GM12865 (cell line): Measurements from ENCODE around the gene SGSM2.

Source experiments
- DNase-seq: peaks from one replicate; pipeline ENCODE4 v3.0.0; 2010; ENCODE audit warnings: low read depth
- H3K4me3 ChIP-seq: 2 replicates; pipeline ENCODE4 v1.5.1; 2011; ENCODE audit warnings: mild to moderate bottlenecking, low read depth, low read length, control low read depth
- TF ChIP-seq, protein P1 (sequence below): IDR thresholded peaks from 2 replicates; pipeline ENCODE4 v1.5.1; 2011; ENCODE audit warnings: low read length, control low read depth, low read depth, inconsistent platforms; ENCODE audit not compliant: insufficient read depth; ENCODE audit errors: missing control alignments

SGSM2 gene

DNA sequence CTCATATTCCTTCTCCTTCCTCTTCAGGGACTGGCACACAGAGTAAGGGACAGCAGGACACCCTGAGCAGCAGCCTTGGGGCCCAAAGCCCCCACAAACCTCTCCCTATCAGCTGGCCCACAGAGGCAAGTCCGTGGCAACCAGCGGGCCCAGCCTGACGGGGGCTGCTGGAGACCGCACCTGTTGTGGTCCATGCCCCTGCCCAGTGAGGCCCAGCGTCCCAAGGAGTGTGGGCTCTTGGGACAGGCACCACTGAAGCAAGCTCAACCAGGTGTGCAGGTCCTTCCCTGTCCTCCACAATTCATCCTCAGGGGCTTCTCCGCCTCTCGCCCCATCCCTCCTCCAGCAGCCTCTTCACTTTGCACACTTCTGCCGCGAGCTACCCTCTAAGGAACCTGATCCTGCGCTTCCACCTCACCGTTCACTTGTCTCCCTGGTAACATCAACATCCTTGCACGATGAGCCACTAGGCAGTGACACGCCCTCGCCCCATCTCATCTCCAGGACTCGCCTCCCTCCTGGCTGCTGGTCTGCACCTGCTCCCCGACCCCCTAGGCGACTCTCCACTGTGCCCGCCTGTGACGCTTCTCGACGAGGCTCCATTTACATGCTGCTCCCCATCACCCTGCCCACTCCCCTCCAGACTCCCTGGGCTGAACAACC lies 50.9 kb downstream of the SGSM2 start:
- TF ChIP-seq, protein P1, sequence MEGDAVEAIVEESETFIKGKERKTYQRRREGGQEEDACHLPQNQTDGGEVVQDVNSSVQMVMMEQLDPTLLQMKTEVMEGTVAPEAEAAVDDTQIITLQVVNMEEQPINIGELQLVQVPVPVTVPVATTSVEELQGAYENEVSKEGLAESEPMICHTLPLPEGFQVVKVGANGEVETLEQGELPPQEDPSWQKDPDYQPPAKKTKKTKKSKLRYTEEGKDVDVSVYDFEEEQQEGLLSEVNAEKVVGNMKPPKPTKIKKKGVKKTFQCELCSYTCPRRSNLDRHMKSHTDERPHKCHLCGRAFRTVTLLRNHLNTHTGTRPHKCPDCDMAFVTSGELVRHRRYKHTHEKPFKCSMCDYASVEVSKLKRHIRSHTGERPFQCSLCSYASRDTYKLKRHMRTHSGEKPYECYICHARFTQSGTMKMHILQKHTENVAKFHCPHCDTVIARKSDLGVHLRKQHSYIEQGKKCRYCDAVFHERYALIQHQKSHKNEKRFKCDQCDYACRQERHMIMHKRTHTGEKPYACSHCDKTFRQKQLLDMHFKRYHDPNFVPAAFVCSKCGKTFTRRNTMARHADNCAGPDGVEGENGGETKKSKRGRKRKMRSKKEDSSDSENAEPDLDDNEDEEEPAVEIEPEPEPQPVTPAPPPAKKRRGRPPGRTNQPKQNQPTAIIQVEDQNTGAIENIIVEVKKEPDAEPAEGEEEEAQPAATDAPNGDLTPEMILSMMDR: no peak
- no peak for DNase-seq
- no peak overlapping the region for H3K4me3 ChIP-seq

DNA sequence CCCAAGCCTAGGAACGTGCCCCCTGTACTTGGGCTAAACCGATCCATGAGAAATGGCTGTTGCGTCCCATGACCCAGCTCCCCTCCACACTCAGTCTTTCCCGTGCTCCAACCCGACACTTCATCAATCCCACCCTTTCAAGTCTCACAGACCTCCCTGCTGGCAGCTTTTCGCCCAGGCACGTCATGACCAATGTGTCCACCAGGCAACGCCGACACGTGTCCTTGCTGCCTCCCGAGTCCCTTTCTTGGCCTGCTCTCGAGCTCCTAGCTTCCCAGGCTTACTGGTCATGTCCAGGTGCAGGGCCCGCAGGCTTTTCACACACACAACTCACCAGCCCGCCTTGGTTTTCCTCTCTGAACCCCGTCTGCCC lies 51.4 kb downstream of the SGSM2 start:
- no peak for DNase-seq
- H3K4me3 ChIP-seq: no peak overlapping the region
- TF ChIP-seq, protein P1: no peak

DNA sequence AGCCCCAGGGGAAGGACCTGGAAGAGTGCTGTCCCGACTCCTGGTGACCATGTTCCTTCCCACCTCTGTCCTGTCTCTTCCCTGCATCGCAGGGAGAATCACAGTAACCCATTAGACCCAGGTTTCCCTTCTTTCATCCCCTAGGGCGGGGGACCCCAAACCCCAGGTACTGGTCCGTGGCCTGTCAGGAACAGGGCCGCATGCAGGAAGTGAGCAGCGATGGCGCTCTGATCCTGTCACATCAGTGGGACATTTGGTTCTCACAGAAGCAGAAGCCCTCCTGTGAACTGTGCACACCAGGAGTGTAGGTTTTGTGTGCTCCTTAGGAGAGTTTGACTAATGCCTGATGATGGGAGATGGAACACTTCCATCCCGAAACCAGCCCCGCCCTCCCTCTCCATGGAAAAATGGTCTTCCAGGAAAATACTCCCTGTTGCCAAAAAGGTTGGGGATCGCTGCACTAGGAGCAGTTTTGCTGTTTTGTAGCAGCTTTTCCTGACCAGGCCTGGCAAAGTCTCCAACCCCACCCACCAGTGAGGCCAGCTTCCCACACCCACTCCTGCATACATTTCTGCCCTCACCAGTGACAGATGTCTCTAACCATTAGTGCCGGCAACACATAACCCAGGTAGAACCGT lies 53.0 kb downstream of the SGSM2 start:
- no peak overlapping the region for H3K4me3 ChIP-seq
- TF ChIP-seq, protein P1: no peak
- DNase-seq: no peak

DNA sequence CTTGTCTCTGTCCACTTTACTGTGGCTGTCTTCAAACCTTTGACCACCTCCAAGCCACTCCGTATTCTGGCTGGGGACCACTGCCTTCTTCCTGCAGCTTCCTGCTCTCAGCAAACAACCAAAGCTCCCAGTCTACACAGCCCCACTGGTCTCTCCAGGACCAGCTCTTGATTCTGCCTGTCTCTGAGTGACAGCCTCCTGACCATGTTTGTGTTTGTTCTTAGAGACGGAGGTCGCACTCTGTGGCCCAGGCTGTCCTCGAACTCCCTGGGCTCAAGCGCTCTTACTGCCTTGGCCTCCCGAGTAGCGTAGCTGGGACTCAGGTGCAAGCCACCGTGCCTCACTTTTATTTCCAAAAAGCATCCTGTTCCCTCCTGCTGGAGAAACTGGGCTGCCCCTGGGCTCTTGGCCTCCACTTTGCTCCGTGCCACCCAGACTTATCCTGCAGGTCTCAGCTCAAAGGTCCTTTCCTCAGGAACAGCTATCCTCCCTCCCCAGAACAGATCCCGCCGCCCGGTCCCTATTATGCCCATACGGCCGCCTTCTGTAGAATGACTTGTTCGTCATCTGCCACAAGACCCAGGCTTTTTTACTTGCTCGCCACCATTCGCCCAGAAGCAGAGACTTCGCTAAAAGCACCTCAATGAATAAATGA lies 54.4 kb downstream of the SGSM2 start:
- H3K4me3 ChIP-seq: peak overlapping the region; percentile 63
- DNase-seq: no peak
- TF ChIP-seq, protein P1: no peak

DNA sequence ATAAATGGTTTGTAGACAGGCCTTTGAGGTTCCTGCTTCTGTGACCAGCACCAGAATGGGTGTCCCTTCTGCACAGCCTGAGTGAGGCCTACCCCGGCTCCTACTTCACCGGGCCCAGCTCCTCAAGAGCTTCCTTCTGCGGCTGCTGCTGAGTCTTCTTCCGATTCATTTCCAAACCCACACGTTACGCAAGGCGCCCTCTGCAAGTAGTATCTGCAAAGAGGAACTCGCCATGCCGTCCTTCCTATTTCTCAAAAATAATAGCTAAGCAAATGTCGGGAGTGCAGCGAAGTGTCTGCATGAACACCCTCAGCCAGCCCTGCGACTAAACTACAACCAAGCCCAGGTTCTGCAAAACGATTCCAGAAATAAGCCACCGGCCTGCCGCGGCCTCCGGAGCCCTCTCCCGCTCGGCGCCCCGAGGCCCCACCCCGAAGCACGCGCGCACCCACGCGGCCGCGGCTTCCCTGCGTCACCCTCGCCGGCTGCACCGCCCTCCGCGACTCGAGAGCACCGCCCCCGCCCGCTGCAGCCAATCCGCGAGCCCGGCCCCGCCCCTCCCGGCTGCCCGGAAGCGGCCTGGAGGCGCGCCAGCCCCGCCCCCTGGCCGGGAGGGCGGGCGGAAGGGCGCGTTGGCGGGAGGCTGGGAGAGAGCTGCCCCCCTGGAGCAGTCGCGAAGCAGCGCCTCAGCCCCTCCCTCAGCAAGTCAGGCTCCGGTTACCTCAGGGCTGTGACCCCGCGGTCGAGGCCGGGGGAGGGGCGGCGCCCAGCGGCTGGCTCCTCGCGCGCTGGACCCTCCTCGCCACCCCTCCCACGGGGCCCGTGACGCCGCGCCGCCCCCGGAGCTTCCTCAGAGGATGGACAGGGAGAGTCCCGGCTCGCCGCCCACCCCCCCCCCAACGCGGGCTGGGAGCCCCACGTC lies 55.2 kb downstream of the SGSM2 start:
- DNase-seq: peak; percentile 98
- H3K4me3 ChIP-seq: peak overlapping the region; percentile 65
- TF ChIP-seq, protein P1: no peak

DNA sequence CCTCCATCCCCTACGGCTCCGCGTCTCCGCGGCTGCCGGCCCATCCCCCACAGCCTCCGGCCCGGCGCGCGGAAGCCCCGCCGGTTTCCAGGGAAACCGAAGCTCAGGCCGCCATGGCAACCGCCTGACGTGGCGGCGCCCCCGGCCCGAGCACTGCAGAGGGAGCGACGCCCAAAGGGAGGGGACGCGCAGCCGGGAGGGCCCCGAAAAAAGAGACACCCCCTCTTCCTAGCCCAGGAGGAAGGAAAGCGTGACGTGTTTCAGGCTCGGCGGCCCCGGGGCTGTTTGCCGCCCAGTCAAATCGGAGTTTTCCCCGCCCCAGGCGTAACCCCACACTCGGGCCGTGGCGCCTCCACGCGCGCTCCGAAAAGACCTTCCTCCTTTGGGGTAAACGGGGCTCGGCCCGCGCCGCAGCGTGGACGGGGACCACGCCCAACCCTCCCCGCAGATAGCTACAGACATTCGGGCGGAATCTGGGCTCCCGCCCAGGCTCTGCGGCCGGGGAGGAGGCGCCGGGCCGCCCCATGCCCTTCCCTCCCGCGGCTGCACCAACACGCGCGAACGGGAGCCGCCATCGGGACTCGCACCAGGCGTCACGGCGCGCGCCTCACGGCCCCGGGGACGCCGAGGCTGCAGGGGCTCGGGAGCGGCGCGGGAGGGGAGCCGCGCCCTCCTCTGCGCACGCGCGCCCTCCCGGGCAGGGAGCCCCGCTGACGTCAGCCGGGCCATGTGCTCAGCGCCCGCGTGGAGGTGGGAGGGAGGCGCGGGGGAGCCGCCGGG lies 56.1 kb downstream of the SGSM2 start:
- peak; percentile 93 for DNase-seq
- TF ChIP-seq, protein P1: no peak
- peak overlapping the region; percentile 65 for H3K4me3 ChIP-seq
